ENCODE data around the gene NCR3LG1.

GRCh38 chr11:17414992-17415391 lies 63.4 kb downstream of the NCR3LG1 start:
- TF ChIP-seq CTCF (IDR thresholded peaks at IDR 0.05) = no peak
- TF ChIP-seq POLR2A (IDR thresholded peaks at IDR 0.05) = no peak
